Activated CD8-positive, alpha-beta memory T cell treated with anti-CD3 and anti-CD28 coated beads, Interleukin-2, amount 10 ng/mL, durations not matched to agents 7 days and 5 days (primary cell): ENCODE data around the gene FRMD8. TPM values are rescaled to one million over a fixed set of nuclear protein-coding genes. Genes with fewer than 3 reads are reported as not detected.

ENCODE experiments used
- ATAC-seq: fragments of 150-1000 bp; cut with Tn5 transposase; one replicate; pipeline ENCODE4 v1.10.0; 2021; ENCODE audit warnings: moderate library complexity
- CTCF ChIA-PET: fragments of 350-600 bp; sonication (Branson Sonifier 250); formaldehyde crosslinking; loops from one replicate; lab custom pipeline; 2021; ENCODE audit warnings: antibody characterized with exemption; lab: Charles Lee
- DNase-seq: peaks from one replicate; pipeline ENCODE4 v3.0.0-alpha.2; 2020
- H3K27ac Mint-ChIP-seq: one replicate; pipeline ENCODE4 v1.8.0; 2021; ENCODE audit warnings: mild to moderate bottlenecking, mixed read lengths
- H3K27me3 Mint-ChIP-seq: one replicate; pipeline ENCODE4 v1.8.0; 2021; ENCODE audit warnings: mixed read lengths
- H3K36me3 Mint-ChIP-seq: one replicate; pipeline ENCODE4 v1.8.0; 2021; ENCODE audit warnings: mild to moderate bottlenecking, mixed read lengths
- H3K4me1 Mint-ChIP-seq: one replicate; pipeline ENCODE4 v1.8.0; 2021; ENCODE audit warnings: mixed read lengths
- H3K4me3 Mint-ChIP-seq: one replicate; pipeline ENCODE4 v1.8.0; 2021; ENCODE audit warnings: mild to moderate bottlenecking, moderate library complexity, mixed read lengths
- H3K9me3 Mint-ChIP-seq: one replicate; pipeline ENCODE4 v1.8.0; 2022; ENCODE audit warnings: low read depth, mixed read lengths
- total RNA-seq, 2 experiments: library from RNA; stranded (reverse); gene quantifications; one replicate each; pipeline ENCODE4 v1.2.3, GENCODE V29; 2021

The FRMD8 gene
- total RNA-seq, 2 experiments from 2014 or later = 52.0 to 56.7 TPM

GRCh38 chr11:65427691-65428577, 41.5 kb downstream of the FRMD8 start:
- H3K27me3 Mint-ChIP-seq = peaks cover 1% of the 10 kb centered on the region
- H3K4me3 Mint-ChIP-seq = peak overlapping the region; percentile 94
- peaks cover 66% of the 10 kb centered on the region for H3K4me1 Mint-ChIP-seq
- CTCF ChIA-PET = interaction anchor here (2.9 kb wide), 1 partner anchor 12 kb away, joined by 8 read pairs; no protein-coding TSS in a partner anchor
- DNase-seq (peak; percentile 65), ATAC-seq (no peak)
- H3K36me3 Mint-ChIP-seq = peaks cover 72% of the 10 kb centered on the region
- H3K27ac Mint-ChIP-seq = peak overlapping the region; percentile 98
- H3K9me3 Mint-ChIP-seq = no peaks in the 10 kb centered on the region

DNA sequence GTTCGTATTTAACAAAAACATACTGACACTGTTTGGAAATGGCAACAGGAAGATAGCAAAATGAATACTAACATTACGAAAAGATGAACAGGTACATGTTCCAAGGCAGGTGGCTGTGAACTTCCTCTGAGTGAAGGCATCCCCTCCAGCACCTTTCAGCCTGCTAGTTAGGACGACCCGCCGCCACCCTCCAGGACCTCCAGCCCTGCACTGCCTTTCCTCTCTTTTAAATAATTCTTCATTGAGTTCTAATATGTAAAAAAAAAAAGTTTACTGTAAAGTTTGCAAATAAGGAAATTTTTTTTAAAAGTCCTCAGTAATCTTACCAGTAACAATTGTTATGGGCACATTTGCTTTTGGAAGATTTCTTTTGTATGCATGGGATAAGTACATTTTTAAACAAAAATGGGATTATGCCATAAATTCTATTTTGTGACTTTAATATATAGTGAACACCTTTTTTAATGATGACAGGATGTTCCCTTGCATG, 42.2 kb downstream of the FRMD8 start:
- H3K36me3 Mint-ChIP-seq = peaks cover 68% of the 10 kb centered on the region
- H3K4me1 Mint-ChIP-seq = peaks cover 71% of the 10 kb centered on the region
- peak overlapping the region; percentile 98 for H3K27ac Mint-ChIP-seq
- DNase-seq (no peak), ATAC-seq (no peak)
- H3K9me3 Mint-ChIP-seq = no peaks in the 10 kb centered on the region
- H3K27me3 Mint-ChIP-seq = no peaks in the 10 kb centered on the region
- CTCF ChIA-PET = no interaction called here
- H3K4me3 Mint-ChIP-seq = peak overlapping the region; percentile 94

GRCh38 chr11:65429068-65429681, 42.7 kb downstream of the FRMD8 start:
- peaks cover 74% of the 10 kb centered on the region for H3K4me1 Mint-ChIP-seq
- H3K27ac Mint-ChIP-seq = peak overlapping the region; percentile 98
- H3K9me3 Mint-ChIP-seq = no peaks in the 10 kb centered on the region
- peaks cover 62% of the 10 kb centered on the region for H3K36me3 Mint-ChIP-seq
- no peak for ATAC-seq
- peak overlapping the region; percentile 73 for H3K4me3 Mint-ChIP-seq
- CTCF ChIA-PET = interaction anchor here (0.9 to 1.7 kb wide), 3 partner anchors 12 to 82 kb away, joined by 3 to 24 read pairs (median 7); no protein-coding TSS in a partner anchor
- peak; percentile 49 for DNase-seq
- no peaks in the 10 kb centered on the region for H3K27me3 Mint-ChIP-seq

- ATAC-seq (peak; percentile 5), DNase-seq (peak; percentile 76)
- H3K36me3 Mint-ChIP-seq = peaks cover 62% of the 10 kb centered on the region
- peak overlapping the region; percentile 98 for H3K27ac Mint-ChIP-seq
- no peaks in the 10 kb centered on the region for H3K27me3 Mint-ChIP-seq
- H3K4me1 Mint-ChIP-seq = peaks cover 81% of the 10 kb centered on the region
- peak overlapping the region; percentile 73 for H3K4me3 Mint-ChIP-seq
- H3K9me3 Mint-ChIP-seq = no peaks in the 10 kb centered on the region
- CTCF ChIA-PET = interaction anchor here (0.6 to 1.7 kb wide), 11 partner anchors 8 to 81 kb away, joined by 3 to 24 read pairs (median 3); no protein-coding TSS in a partner anchor
Observed at GRCh38 chr11:65429724-65430405, 43.4 kb downstream of the FRMD8 start.

DNA sequence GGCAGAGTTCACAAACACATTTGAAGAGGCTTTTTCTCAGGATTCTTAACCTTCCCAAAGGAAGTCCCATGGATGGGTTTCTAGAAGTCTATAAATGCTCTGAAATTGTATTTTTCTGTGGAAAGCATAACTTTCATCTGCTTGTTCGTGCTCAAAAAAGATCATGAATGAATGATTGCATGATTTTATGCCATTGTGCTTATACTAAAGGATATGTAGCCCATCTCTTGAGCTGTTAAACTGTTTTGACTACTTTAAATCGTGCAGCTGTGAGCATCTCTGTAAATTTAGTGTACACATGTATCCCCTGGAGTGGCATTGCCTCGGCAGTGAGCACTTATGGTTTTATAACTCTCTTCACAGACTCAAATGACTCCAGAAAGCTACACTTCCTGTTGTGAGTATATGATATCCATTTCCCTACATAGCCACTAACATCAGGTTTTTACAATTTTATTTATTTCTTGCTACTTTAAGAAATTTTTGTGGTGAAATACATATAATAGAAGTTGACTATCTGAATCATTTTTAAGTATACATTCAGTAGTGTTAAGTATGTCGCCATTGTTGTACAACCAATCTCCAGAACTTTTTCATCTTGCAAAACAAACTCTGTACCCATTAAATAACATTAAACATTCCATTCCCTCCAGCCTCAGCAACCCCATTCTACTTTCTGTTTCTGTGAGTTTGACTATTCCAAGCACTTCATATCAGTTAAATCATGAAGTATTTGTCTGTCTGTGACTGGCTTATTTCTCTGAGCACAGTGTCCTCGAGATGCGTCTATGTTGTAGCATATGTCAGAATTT, 44.2 kb downstream of the FRMD8 start:
- Mint-ChIP-seq H3K4me3 (peak overlapping the region; percentile 73), H3K9me3 (no peaks in the 10 kb centered on the region), H3K27me3 (no peaks in the 10 kb centered on the region), H3K27ac (peak overlapping the region; percentile 98), H3K36me3 (peaks cover 61% of the 10 kb centered on the region), H3K4me1 (peaks cover 86% of the 10 kb centered on the region)
- CTCF ChIA-PET = interaction anchor here (0.6 to 1.7 kb wide), 11 partner anchors 9 to 80 kb away, joined by 3 to 24 read pairs (median 3); no protein-coding TSS in a partner anchor
- ATAC-seq = peak; percentile 7
- DNase-seq = peak; percentile 61

GRCh38 chr11:65431451-65432099, 45.1 kb downstream of the FRMD8 start:
- CTCF ChIA-PET = interaction anchor here (1.1 to 1.5 kb wide), 6 partner anchors 10 to 79 kb away, joined by 3 to 24 read pairs (median 3); no protein-coding TSS in a partner anchor
- Mint-ChIP-seq H3K27me3 (no peaks in the 10 kb centered on the region), H3K4me1 (peaks cover 87% of the 10 kb centered on the region), H3K36me3 (peaks cover 60% of the 10 kb centered on the region), H3K4me3 (peak overlapping the region; percentile 38), H3K9me3 (no peaks in the 10 kb centered on the region), H3K27ac (peak overlapping the region; percentile 79)
- ATAC-seq (no peak), DNase-seq (peak; percentile 75)

DNA sequence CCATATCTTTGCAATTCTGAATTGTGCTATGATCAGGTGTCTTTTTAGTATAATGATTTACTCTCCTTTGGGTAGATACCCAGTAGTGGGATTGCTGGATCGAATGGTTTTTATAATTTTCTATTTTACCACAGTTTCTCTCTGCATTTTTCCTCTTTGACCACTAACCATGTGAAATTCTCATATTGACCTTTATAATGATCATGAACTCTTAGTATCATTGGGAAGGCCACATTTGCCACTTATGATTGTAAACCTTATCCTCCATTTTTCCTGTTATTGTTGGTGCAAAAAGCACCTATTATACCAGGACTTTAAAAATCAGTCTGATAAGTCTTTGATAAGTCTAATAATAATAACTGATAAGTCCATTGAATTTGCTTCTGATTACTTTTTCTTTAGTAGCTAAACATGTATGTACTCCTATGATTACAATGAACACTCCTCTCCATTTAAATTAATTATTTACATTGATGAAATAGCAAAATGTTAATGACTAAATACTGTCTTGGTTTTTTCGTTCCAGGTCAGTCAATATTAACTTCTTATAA, 45.7 kb downstream of the FRMD8 start:
- Mint-ChIP-seq H3K27ac (peak overlapping the region; percentile 79), H3K27me3 (no peaks in the 10 kb centered on the region), H3K4me3 (peak overlapping the region; percentile 38), H3K4me1 (peaks cover 84% of the 10 kb centered on the region), H3K36me3 (peaks cover 59% of the 10 kb centered on the region), H3K9me3 (no peaks in the 10 kb centered on the region)
- ATAC-seq (no peak), DNase-seq (no peak)
- CTCF ChIA-PET = interaction anchor here (0.9 to 1.5 kb wide), 9 partner anchors 8 to 78 kb away, joined by 3 to 24 read pairs (median 3); no protein-coding TSS in a partner anchor

DNA sequence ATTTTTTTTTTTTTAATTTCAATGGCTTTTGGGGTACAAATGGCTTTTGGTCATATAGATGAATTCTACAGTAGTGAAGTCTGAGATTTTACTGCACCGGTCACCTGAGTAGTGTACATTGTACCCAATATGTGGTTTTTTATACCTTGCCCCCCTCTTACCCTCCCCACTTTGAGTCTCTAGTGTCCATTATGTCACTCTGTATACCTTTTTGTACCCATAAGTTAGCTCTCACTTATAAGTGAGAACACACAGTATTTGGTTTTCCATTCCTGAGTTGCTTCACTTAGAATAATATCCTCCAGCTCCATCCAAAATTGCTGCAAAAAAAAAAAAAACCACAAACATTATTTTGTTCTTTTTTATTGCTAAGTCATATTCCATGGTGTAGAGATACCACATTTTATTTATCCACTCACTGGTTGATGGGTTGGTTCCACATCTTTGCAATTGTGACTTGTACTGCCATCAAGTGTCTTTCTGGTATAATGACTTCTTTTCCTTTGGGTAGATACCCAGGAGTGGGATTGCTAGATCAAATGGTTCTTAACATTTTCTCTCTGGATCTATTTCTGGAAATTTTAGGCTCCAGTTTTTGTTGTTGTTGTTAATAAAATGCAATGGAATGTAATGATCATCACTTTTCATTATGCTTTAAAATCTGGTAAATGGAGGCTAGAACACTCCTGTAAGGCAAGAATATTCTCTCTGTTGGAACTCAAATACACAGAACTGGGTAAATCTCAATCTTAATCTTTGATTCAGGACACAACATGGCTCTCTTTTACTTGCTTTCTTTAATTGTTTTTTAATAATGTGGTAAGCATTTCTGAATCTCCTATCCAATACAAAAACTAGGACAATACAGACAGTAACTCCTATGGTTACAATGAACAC, 46.5 kb downstream of the FRMD8 start:
- Mint-ChIP-seq H3K4me3 (no peak overlapping the region), H3K27me3 (no peaks in the 10 kb centered on the region), H3K36me3 (peaks cover 59% of the 10 kb centered on the region), H3K9me3 (no peaks in the 10 kb centered on the region), H3K4me1 (peaks cover 84% of the 10 kb centered on the region), H3K27ac (peak overlapping the region; percentile 71)
- ATAC-seq = no peak
- CTCF ChIA-PET = interaction anchor here (0.9 to 2.8 kb wide), 10 partner anchors 9 to 77 kb away, joined by 3 to 24 read pairs (median 3); no protein-coding TSS in a partner anchor
- peak; percentile 32 for DNase-seq

DNA sequence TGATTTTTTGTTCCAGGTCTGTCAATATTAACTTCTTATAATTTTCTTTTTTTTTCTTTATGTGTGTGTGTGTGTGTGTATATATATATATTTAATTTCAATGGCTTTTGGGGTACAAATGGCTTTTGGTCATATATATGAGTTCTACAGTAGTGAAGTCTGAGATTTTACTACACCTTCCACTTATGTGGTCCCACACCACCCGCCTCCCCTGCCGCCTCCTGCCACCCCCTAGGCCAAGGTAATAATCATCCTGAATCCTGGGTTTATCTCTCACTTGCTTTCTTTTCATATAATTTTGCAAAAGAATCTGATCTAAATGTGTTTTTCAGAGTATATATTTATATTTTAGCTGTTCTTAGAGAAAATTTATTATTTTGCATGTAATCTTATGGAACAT, 47.2 kb downstream of the FRMD8 start:
- peak; percentile 9 for DNase-seq
- Mint-ChIP-seq H3K36me3 (peaks cover 59% of the 10 kb centered on the region), H3K4me3 (no peak overlapping the region), H3K27me3 (no peaks in the 10 kb centered on the region), H3K9me3 (no peaks in the 10 kb centered on the region), H3K27ac (no peak overlapping the region), H3K4me1 (peaks cover 82% of the 10 kb centered on the region)
- ATAC-seq = no peak
- CTCF ChIA-PET = interaction anchor here (0.6 to 2.8 kb wide), 2 partner anchors 18 to 80 kb away, joined by 3 to 11 read pairs; no protein-coding TSS in a partner anchor

- H3K27ac Mint-ChIP-seq = peak overlapping the region; percentile 23
- DNase-seq (peak; percentile 31), ATAC-seq (no peak)
- peaks cover 61% of the 10 kb centered on the region for H3K36me3 Mint-ChIP-seq
- H3K4me3 Mint-ChIP-seq = no peak overlapping the region
- CTCF ChIA-PET = interaction anchor here (0.6 to 2.8 kb wide), 2 partner anchors 18 to 80 kb away, joined by 3 to 11 read pairs; no protein-coding TSS in a partner anchor
- no peaks in the 10 kb centered on the region for H3K27me3 Mint-ChIP-seq
- peaks cover 85% of the 10 kb centered on the region for H3K4me1 Mint-ChIP-seq
- no peaks in the 10 kb centered on the region for H3K9me3 Mint-ChIP-seq
Observed at GRCh38 chr11:65434057-65434666, 47.7 kb downstream of the FRMD8 start.
